Natural killer cell (primary cell): Measurements from ENCODE around the gene BORCS5. TPM values are rescaled to one million over a fixed set of nuclear protein-coding genes. Genes with fewer than 3 reads are reported as not detected.

Experiments used
- ATAC-seq, 3 donors: fragments of 150-1000 bp in 2 of 3; fragments of 200-7000 bp in 1 of 3; cut with Tn5 transposase; 1 replicate in 1 of 3; 2 replicates in 2 of 3; pipeline ENCODE4 v1.10.0; 2021; ENCODE audit warnings: mild to moderate bottlenecking in 2 of 3, moderate library complexity in 2 of 3
- DNase-seq, 2 donors: peaks; one replicate each; pipeline versions ENCODE4 v3.0.0 to v3.0.0-alpha.2; 2013 to 2021; ENCODE audit warnings: mixed read lengths in 1 of 2
- H3K27ac ChIP-seq: one replicate; pipeline ENCODE4 v1.5.1; 2013; ENCODE audit warnings: mild to moderate bottlenecking, low read length
- H3K27me3 ChIP-seq: one replicate; pipeline ENCODE4 v1.6.1; 2013; ENCODE audit warnings: low read length; ENCODE audit not compliant: control insufficient read depth, insufficient read depth
- H3K36me3 ChIP-seq: one replicate; pipeline ENCODE4 v1.6.1; 2013; ENCODE audit warnings: low read length; ENCODE audit not compliant: control insufficient read depth, insufficient read depth
- H3K4me1 ChIP-seq: one replicate; pipeline ENCODE4 v1.6.1; 2013; ENCODE audit warnings: low read length; ENCODE audit not compliant: control insufficient read depth, insufficient read depth
- H3K4me3 ChIP-seq: one replicate; pipeline ENCODE4 v1.5.1; 2013; ENCODE audit warnings: low read length
- H3K9me3 ChIP-seq: one replicate; pipeline ENCODE4 v1.6.1; 2013; ENCODE audit warnings: low read length; ENCODE audit not compliant: control insufficient read depth, insufficient read depth
- H3K27ac Mint-ChIP-seq, 2 donors: one replicate each; pipeline ENCODE4 v1.8.0; 2022; ENCODE audit warnings: mild to moderate bottlenecking in 2 of 2, mixed read lengths in 2 of 2, moderate library complexity in 1 of 2
- H3K27me3 Mint-ChIP-seq, 2 donors: one replicate each; pipeline ENCODE4 v1.8.0; 2022; ENCODE audit warnings: low read depth in 2 of 2, mixed read lengths in 2 of 2
- H3K36me3 Mint-ChIP-seq: one replicate; pipeline ENCODE4 v1.8.0; 2022; ENCODE audit warnings: mixed read lengths
- H3K4me1 Mint-ChIP-seq, 2 donors: one replicate each; pipeline ENCODE4 v1.8.0; 2022; ENCODE audit warnings: mixed read lengths in 2 of 2
- H3K4me3 Mint-ChIP-seq: one replicate; pipeline ENCODE4 v1.8.0; 2022; ENCODE audit warnings: mild to moderate bottlenecking, moderate library complexity, mixed read lengths
- H3K9me3 Mint-ChIP-seq, 2 donors: one replicate each; pipeline ENCODE4 v1.8.0; 2022; ENCODE audit warnings: mixed read lengths in 2 of 2
- WGBS: methylation state at CpG from one replicate; pipeline ENCODE4 v1.1.7; 2013; ENCODE audit warnings: missing lambda C conversion rate; ENCODE audit not compliant: insufficient coverage; 5-methylcytosine and 5-hydroxymethylcytosine counted together
- intact Hi-C: fragments of 100-400 bp; cut with micrococcal nuclease; formaldehyde crosslinking; loops from one replicate; pipeline ENCODE4 v1.14.2; 2022
- total RNA-seq, 4 donors: library from RNA; stranded (reverse); fragments of 120-200 nt in 1 of 4; gene quantifications; one replicate each; pipeline versions ENCODE4 v1.2.3 to v1.2.4, GENCODE V29; 2013 to 2022
- TF ChIP-seq, protein P1 (sequence below): fragments of 200-600 bp; IDR thresholded peaks from one replicate; pipeline ENCODE4 v1.8.0; 2022; ENCODE audit warnings: antibody characterized with exemption

The BORCS5 gene
- total RNA-seq, 3 donors from 2014 or later (not counting 1 experiment from before 2014, with no cell fraction given): 28.5 to 32.8 (median 29.2) TPM

DNA sequence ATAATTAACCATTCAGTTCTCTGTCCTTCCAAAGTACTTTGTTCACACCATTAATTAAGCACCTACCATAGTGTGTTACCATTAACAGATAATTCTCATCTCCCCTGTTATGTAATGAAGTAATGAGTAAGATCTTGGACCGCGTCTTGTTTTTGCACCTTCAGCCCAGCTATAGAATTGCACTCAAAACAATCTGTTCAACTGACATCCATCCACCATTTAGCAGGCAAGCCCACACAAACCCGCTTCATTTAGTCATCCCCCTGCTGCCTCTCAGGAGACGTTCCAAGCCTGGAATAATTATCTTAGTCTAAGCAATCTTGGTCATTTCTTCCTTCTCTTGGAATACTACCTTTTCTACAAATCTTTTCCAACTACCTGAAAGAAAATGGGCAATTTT lies 131.4 kb downstream of the BORCS5 start:
- DNase-seq (no peak), ATAC-seq (no peak)
- H3K36me3 ChIP-seq: no peaks in the 10 kb centered on the region
- WGBS: 93% methylated on average over 4 of the region's 4 CpGs
- intact Hi-C loops: no loop called here
- Mint-ChIP-seq H3K27me3 (no peaks in the 10 kb centered on the region), H3K27ac (no peak overlapping the region), H3K36me3 (no peaks in the 10 kb centered on the region), H3K4me1 (no peaks in the 10 kb centered on the region), H3K4me3 (no peak overlapping the region), H3K9me3 (no peaks in the 10 kb centered on the region)
- H3K27ac ChIP-seq: no peak overlapping the region
- no peaks in the 10 kb centered on the region for H3K9me3 ChIP-seq
- no peaks in the 10 kb centered on the region for H3K27me3 ChIP-seq
- TF ChIP-seq, protein P1, sequence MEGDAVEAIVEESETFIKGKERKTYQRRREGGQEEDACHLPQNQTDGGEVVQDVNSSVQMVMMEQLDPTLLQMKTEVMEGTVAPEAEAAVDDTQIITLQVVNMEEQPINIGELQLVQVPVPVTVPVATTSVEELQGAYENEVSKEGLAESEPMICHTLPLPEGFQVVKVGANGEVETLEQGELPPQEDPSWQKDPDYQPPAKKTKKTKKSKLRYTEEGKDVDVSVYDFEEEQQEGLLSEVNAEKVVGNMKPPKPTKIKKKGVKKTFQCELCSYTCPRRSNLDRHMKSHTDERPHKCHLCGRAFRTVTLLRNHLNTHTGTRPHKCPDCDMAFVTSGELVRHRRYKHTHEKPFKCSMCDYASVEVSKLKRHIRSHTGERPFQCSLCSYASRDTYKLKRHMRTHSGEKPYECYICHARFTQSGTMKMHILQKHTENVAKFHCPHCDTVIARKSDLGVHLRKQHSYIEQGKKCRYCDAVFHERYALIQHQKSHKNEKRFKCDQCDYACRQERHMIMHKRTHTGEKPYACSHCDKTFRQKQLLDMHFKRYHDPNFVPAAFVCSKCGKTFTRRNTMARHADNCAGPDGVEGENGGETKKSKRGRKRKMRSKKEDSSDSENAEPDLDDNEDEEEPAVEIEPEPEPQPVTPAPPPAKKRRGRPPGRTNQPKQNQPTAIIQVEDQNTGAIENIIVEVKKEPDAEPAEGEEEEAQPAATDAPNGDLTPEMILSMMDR: no peak
- H3K4me3 ChIP-seq: no peak overlapping the region
- no peaks in the 10 kb centered on the region for H3K4me1 ChIP-seq

DNA sequence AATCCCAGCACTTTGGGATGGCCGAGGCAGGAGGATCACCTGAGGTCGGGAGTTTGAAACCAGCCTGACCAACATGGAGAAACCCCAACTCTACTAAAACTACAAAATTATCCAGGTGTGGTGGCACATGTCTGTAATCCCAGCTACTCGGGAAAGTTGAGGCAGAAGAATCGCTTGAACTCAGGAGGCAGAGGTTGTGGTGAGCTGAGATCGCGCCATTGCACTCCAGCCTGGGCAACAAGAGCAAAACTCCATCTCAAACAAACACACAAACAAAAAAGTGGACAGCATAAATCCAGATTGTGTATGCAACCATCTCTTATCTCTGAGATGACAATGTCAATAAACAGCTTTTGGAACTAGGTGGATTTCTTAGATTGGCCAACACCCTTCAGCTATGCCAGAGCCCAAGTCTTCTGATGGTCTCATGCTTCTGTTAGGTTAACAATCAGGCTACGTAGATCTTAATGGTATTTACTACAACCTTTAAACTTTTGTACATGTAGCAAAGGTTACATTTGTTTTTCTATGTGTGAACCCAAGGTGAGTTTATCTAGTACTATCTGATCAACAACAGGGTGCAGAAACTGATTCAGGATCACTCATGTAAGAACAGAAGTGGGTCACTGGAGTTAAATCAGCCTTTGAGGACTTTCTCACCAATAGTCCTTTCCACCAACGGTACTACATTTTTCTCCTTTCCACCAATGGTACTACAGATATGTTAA lies 132.1 kb downstream of the BORCS5 start:
- intact Hi-C loops: no loop called here
- TF ChIP-seq, protein P1: no peak
- Histone ChIP-seq H3K27ac (no peak overlapping the region), H3K27me3 (no peaks in the 10 kb centered on the region), H3K36me3 (no peaks in the 10 kb centered on the region), H3K9me3 (no peaks in the 10 kb centered on the region), H3K4me3 (no peak overlapping the region), H3K4me1 (no peaks in the 10 kb centered on the region)
- 96% methylated on average over 7 of the region's 8 CpGs for WGBS
- H3K36me3 Mint-ChIP-seq: no peaks in the 10 kb centered on the region
- H3K27me3 Mint-ChIP-seq: no peaks in the 10 kb centered on the region
- H3K27ac Mint-ChIP-seq: no peak overlapping the region
- ATAC-seq (no peak), DNase-seq (no peak)
- H3K4me3 Mint-ChIP-seq: no peak overlapping the region
- H3K4me1 Mint-ChIP-seq: no peaks in the 10 kb centered on the region
- no peaks in the 10 kb centered on the region for H3K9me3 Mint-ChIP-seq

DNA sequence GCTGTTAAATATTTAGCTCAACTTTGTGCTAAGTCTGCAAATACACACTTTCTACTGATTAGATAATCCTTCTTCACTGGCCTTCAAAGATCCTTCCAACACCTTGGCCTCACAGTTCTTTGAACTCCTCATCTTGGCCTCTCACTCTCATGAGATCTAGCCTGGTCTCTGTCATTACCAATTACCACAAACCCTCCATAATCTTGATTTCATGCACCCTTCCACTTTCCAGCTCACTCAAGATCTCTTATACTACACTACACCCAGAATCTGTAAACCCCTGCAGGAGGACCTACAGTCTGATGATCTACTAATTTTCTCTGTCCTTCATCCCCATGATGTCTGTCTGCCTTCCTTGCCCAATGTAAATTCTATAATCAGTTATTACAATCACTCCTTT lies 134.7 kb downstream of the BORCS5 start:
- no peak for ATAC-seq
- no peak overlapping the region for H3K27ac ChIP-seq
- H3K9me3 Mint-ChIP-seq: no peaks in the 10 kb centered on the region

More for the DNA sequence above, 134.7 kb downstream of the BORCS5 start:
- H3K27me3 ChIP-seq: no peaks in the 10 kb centered on the region
- Mint-ChIP-seq H3K27me3 (no peaks in the 10 kb centered on the region), H3K4me3 (no peak overlapping the region), H3K36me3 (no peaks in the 10 kb centered on the region), H3K4me1 (no peaks in the 10 kb centered on the region), H3K27ac (no peak overlapping the region)
- intact Hi-C loops: no loop called here
- H3K4me1 ChIP-seq: no peaks in the 10 kb centered on the region
- H3K4me3 ChIP-seq: no peak overlapping the region
- no peak for DNase-seq
- no peaks in the 10 kb centered on the region for H3K9me3 ChIP-seq
- H3K36me3 ChIP-seq: peaks cover 2% of the 10 kb centered on the region
- TF ChIP-seq, protein P1: no peak
